H7 (cell line): ENCODE results near the gene GAS6. TPM values are rescaled to one million over a fixed set of nuclear protein-coding genes. Genes with fewer than 3 reads are reported as not detected.

Experiments
- DNase-seq: peaks from one replicate; pipeline ENCODE4 v3.0.0; 2012
- H3K27me3 ChIP-seq: 2 replicates; pipeline ENCODE4 v1.6.0; 2011; ENCODE audit warnings: mild to moderate bottlenecking, low read length; ENCODE audit not compliant: control insufficient read depth, insufficient read depth
- H3K36me3 ChIP-seq: replicated peaks from 2 replicates; pipeline ENCODE4 v1.5.1; 2011; ENCODE audit warnings: low read length; ENCODE audit not compliant: control insufficient read depth, insufficient read depth
- H3K4me3 ChIP-seq: 2 replicates; pipeline ENCODE4 v1.5.1; 2011; ENCODE audit warnings: low read depth, mild to moderate bottlenecking, control low read depth, low read length, moderate library complexity; ENCODE audit not compliant: insufficient read depth
- total RNA-seq: library from RNA; depleted of rRNA; stranded (reverse); fragments of >200 nt; shearing (Covaris generic); gene quantifications from 2 replicates; pipeline ENCODE4 v1.2.3, GENCODE V29; 2014

The GAS6 gene
- total RNA-seq, 1 experiment from 2014 or later: 15.1 TPM

DNA sequence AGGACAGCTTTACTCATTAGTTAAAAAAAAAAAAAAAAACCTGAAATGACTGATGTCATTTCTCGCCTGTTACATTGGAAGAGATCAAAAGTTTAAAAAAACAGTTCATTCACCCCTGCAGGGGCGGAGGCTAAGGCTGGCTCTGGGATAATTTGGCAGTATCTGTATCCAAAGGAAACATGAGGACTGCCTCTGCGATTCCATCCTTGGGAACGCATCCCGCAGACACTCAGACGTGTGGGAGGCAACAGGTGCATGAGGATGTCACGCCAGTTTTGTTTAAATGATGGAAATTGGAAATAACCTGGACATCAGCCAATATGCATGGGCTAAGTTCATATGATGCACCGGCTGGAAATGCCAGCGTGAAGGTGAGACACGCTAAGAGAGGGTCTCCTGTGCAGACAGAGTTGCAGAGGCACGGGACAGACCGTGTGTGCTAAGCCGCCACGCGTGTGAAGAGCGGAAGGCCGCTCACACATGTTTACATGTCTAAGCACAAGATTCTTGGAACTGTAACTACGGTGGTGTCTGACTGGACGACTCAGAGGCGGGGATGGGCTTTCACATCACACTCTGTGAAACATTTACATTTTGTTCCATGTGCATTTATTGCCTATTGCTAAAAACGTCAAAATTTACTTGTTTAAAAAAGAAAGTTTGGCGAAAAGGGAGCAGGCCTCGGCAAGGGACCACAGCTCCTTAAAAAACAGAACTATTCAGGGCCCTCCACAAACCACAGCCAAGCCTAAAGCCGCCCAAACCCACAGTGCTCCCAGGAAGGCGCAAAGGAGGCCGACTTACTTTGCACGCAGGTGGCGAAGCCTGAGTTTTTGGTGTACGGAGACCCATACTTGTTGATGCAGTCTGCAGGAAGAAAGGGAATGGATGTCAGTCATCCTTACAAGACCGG lies 17.9 kb downstream of the GAS6 start:
- no peaks in the 10 kb centered on the region for H3K27me3 ChIP-seq
- peak; percentile 22 for DNase-seq
- H3K36me3 ChIP-seq: no peaks in the 10 kb centered on the region
- no peak overlapping the region for H3K4me3 ChIP-seq

DNA sequence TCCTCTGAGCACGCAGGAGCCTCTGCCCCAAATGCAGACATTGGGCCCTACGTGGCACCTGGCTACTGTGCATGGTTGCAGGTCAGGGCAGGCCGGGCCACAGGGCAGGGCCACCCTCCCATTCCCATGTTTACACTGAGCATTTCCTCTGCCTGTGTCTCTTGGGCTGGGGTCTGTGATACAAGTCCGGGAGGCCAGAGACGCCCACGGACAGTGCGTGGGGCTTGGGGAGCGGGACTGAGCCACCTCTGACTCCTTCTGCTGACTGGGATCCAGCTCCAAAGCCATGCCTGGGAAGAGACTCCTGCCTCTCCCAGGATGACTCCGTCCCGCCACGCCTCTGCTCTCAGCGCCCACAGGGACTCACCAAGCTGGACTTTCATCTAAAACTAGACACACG lies 18.8 kb downstream of the GAS6 start:
- peak; percentile 25 for DNase-seq

DNA sequence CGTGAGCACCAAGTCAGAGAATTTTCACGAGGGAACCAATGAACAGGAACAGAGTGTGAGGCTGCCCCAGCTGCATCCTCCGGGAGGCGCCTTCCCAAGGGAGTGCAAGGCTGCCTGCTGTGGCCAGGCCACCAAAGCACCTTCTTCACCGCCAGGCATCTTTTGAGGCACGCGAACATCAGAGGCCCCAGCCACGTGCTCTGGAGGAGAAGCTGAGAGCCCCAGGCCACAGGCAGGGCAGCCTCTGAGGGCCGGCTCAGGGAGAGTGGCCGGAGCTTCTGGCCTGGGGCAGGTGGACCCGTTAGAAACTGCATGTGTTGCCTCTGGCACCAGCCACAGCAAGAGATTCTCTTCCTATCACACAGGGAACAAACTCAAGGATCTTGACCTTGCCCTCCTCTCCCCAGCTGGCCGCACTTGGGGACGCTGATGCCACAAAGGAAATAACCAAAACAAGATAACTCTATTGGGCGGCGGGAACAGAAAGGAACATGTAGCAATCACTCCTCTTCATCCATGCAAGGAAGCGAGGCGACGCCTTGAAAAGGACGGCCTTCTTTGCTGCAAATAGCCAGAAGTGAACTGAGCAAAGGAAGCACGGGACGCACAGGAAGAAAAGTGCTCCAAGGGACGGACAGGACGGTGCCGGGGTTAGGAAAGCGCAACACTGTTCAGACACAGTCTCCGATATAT lies 19.9 kb downstream of the GAS6 start:
- Histone ChIP-seq H3K27me3 (no peaks in the 10 kb centered on the region), H3K36me3 (no peaks in the 10 kb centered on the region), H3K4me3 (no peak overlapping the region)
- DNase-seq: peak; percentile 28

More for the DNA sequence above, 18.8 kb downstream of the GAS6 start:
- Histone ChIP-seq H3K27me3 (no peaks in the 10 kb centered on the region), H3K4me3 (no peak overlapping the region), H3K36me3 (no peaks in the 10 kb centered on the region)

DNA sequence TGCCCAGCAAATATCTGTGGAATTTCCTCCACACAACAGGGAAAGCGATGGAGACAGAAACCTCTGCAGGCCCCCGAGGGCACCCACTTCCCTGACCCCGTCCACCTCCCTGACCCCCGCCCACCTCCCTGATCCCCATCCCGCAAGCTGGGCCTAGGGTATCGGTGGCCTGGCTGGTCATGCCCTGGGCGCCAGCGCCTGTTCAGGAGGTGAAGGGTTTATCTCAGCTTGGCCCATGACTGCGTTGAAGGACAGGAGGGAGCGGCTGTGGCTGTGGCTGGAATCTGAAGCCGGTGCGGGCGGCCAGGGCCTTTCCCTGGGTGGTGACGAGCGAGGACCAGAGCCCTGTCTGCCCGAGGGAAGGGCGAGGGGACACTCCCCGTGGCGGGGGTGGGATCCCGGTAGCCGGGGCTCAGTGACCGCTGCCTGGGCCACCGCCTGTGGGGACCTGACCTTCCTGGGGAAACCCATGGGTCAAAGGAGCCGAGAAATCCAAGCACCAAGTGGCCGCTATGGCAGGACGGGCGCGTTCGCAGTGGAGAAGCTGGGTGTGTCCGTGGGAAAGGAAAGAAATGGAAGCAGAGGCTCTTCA lies 20.7 kb downstream of the GAS6 start:
- Histone ChIP-seq H3K36me3 (no peaks in the 10 kb centered on the region), H3K27me3 (no peaks in the 10 kb centered on the region), H3K4me3 (no peak overlapping the region)
- DNase-seq: no peak

DNA sequence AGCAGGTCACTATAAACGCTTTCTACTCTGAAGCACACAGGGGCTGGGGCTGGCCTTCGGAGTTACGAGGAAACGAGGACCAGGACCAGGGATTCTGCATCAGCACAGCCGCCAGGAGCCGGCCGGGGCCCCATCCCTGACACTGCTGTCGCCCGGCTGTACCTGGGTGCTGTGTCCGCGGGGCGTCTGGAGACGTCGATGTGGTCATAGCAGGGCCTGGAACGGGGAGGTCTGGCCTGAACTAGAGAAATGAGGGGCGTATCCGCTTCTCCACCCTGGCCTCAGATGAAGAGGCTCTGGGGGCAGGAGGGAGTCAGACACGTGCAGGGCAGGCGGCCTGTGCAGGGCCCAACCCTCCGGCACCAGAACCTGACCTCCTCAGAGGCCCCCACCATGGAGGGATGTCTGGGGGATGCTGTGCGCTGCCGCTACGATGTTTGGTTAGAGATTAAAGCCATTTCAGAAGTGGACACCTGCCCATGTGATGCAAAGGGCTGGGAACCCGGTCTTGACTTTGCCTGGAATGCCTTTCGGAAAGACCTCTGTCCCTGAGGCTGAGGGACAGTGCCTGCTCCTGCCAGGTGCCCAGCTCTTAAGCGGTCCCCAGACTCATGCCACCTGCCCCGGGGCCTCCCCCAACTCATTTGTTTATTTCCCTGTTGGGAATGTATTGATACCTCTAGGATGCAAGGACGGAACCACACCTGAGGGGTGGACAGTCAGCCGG lies 21.4 kb downstream of the GAS6 start:
- no peak overlapping the region for H3K4me3 ChIP-seq
- no peak for DNase-seq
- H3K27me3 ChIP-seq: no peaks in the 10 kb centered on the region
- H3K36me3 ChIP-seq: no peaks in the 10 kb centered on the region

DNA sequence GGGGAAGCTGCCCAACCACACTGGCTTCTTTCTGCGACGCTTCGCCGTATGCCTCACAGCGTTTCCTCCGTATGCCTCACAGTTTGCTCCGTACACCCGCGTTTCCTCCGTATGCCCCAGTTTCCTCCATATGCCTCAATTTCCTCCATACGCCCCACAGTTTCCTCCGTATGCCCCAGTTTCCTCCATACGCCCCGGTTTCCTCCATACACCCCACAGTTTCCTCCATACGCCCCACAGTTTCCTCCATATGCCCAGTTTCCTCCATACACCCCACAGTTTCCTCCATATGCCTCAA lies 22.6 kb downstream of the GAS6 start:
- Histone ChIP-seq H3K36me3 (no peaks in the 10 kb centered on the region), H3K4me3 (no peak overlapping the region), H3K27me3 (no peaks in the 10 kb centered on the region)
- no peak for DNase-seq

DNA sequence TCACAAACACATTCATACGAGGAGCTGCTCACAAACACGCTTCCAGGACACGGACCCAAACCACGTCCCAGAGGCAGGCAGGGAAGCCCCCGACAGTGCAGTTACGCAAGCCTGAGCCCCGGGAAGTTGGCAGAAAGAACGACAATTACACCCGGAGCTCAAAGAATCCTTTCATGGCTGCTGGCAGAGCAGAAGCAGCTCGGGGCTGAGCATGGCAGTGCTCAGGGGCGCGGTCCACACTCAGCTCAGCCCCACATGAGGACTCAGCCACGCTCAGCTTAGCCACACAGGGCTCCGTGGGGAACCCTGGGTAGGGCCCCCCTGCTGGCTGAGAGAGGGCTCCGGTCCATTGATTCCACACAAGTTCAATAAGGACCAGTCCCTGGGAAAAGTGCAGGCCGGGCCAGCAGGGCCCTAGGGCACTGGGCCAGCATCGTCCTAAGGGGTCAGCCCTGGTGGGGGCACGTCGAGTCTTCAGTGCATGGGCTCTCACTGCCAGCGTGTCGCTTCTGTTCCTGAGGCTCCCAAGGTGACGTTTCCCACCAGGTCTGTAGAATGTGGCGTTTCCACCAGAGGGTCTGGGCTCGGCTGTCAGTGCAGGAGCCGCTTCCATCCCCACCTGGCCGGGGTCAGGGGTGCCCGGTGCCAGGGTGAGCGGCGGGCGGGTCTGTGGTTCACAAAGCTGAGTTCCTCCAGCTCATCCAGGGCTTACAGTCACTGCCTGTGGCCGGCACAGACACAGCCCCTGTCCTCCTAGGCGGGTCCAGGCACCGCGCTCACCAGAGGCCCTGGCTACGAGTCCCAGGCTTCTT lies 23.1 kb downstream of the GAS6 start:
- Histone ChIP-seq H3K4me3 (no peak overlapping the region), H3K27me3 (no peaks in the 10 kb centered on the region), H3K36me3 (no peaks in the 10 kb centered on the region)
- DNase-seq: no peak

DNA sequence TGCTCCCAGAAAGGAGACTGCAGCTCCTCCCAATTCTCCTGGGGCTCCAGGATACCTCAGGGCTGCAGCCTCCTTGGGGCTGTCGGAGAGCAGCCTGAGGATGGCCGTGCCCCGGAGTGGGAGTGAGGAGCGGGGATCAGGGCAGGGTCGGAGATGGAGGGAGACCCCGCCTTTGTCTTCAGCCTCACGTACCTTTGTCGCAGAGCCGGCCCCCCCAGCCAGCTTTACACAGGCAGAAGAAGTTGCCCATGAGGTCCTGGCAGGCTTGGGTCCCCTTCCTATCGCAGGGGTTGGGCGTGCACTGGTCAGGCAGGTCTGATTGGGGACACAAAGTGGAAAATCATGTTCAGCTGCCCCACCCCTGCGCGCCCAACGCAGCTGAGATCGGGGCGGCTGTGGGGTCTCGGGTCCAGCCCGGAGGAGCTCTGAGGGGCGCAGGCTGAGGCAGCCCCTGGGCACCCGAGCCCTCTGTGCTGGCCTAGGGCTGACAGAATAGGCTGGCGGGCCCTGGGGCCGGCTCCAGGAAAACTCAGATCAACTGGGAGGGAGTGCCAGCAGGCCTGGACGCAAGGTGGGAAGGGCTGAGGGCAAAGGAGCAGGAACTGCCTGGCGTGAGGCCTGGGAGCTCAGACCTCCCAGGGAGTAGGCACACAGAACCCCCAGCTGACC lies 24.2 kb downstream of the GAS6 start:
- Histone ChIP-seq H3K4me3 (no peak overlapping the region), H3K36me3 (no peaks in the 10 kb centered on the region), H3K27me3 (no peaks in the 10 kb centered on the region)
- no peak for DNase-seq

DNA sequence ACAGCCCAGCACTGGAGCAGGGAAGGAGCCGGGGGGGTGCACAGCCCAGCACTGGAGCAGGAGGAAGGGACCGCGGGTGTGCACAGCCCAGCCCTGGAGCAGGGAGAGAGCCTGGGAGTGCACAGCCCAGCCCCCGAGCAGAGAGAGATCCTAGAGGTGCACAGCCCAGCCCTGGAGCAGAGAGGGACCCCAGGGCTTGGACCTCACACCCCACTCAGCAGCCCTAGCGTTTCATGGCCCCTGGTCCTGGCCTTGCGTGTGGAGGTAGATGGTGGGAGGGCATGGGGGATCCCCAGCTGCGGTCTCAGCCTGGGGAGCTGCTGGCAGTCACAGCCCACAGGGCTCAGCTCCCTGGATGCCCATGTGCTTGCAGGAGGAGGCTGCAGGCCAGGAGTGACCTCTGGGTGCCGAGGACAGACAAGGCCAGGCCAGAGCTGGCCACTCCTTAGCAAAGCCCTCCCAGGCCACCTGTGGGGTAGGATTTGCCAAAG lies 25.1 kb downstream of the GAS6 start:
- no peak for DNase-seq
- Histone ChIP-seq H3K36me3 (no peaks in the 10 kb centered on the region), H3K27me3 (no peaks in the 10 kb centered on the region), H3K4me3 (no peak overlapping the region)

DNA sequence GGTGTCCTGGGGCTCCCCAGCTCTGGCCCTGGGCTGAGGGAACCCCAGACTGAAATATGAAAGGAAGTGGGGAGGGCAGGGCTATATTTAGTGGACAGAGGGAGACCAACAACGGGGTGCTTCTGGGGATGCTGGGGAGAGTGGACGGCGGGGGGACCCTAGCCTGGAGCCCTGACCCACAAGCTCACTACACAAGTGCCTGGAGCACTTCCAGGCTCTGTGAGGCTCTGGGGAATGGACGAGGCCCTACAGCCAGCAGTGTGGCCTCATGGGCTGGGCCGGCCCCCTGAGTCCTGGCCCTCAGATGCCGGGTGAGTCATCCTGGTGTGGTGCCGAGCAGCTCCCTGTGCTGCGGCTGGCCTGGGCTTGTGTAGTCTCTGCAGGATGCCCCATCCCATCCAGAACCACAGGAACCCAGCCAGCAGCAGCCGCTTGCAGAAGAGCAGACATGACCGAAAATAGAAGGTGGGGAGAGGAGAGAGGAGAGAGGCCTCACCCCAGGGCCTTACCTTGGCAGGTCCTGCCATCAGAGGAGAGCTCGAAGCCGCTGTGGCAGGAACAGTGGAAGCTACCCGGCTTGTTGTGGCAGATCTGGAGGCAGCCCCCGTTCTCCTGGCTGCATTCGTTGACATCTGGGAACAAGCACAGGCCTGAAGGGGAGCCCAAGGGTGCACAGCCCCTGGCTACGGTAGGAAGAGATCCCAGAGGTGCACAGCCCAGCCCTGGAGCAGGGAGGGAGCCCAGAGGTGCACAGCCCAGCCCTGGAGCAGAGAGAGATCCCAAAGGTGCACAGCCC lies 26.1 kb downstream of the GAS6 start:
- H3K27me3 ChIP-seq: no peaks in the 10 kb centered on the region
- no peak for DNase-seq

DNA sequence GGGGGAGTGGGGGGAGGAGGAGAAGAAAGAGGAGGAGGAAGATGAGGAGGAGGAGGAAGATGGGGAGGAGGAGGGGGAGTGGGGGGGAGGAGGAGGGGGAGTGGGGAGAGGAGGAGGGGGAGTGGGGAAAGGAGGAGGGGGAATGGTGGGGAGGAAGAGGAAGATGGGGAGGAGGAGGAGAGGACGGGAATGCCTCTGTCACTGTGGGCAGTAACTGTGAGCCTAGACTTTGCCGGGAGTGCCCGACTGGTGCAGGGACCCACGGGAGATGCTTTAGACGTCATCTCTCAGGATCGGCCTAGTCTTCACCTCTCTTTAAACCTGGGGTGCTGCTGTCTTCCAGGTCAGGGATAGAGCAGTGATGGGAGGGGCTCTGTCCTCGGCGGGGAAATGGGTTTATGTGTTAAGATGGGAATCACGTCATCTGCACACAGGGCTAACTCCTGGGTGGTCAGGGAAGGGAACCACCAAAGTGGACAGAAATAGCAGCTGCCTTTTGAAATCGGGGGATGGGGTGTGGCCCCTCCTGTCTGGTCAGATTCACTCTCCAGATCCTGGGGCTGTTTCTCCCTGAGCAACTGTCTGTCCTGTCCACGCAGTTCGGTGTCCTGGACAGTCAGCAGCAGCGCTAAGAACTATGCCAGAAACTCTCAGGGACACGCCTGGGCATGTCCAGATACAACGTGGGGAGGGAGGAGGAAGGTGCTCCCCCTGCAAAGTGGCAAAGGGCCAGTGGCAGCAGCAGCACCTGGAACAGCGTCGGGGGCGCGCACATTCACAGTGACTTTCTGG lies 26.9 kb downstream of the GAS6 start:
- Histone ChIP-seq H3K4me3 (no peak overlapping the region), H3K36me3 (no peaks in the 10 kb centered on the region), H3K27me3 (no peaks in the 10 kb centered on the region)
- no peak for DNase-seq

More for the DNA sequence above, 26.1 kb downstream of the GAS6 start:
- Histone ChIP-seq H3K4me3 (no peak overlapping the region), H3K36me3 (no peaks in the 10 kb centered on the region)

DNA sequence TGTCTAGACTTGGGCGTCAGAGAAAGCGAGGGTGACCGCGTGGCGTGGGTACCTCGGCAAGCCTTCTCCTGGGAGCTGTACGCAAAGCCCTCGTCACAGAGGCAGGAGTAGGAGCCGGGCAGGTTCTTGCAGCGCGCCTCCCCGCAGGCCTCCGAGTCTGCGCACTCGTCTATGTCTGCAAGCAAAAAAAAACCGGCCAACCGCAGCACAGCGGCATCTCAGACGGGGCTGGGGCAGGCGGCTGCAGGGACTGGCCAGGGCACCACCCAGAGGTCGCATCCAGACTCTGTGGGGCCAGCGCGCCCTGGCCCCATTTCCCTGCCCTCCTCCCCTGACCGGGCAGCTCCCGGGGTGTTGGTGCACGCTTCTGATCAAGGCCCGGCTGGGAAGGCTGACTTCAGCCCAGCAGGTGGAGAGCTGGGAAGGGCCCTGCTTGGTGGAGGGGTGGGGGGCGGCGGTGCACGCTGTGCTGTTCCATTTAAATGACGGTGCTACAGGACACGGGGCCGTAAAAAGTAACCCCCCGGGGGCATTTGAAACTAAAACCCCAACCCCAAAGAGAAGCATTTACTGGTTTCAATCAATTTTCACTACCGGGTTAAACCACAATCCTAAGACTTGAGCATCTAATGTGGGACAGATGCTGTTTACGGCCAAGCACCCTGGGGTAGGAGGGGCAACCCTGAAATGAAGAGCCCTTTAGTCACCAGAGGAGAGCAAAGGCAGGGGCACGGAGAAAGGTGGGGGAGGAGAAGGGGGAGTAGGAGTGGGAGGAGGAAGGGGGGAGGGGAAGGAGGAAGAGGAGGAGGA lies 28.2 kb downstream of the GAS6 start:
- no peak overlapping the region for H3K4me3 ChIP-seq
- H3K27me3 ChIP-seq: no peaks in the 10 kb centered on the region
- H3K36me3 ChIP-seq: no peaks in the 10 kb centered on the region
- no peak for DNase-seq
